GM19240 (cell line): ENCODE data around the gene PXDN.
"Not testable (repeated sequence)": the region's sequence is repeated elsewhere in the genome, so short reads cannot be mapped to it uniquely, and the experiment has no call there.

Source experiments
- DNase-seq: peaks from one replicate; pipeline ENCODE4 v3.0.0; 2011; ENCODE audit warnings: low spot score; ENCODE audit not compliant: insufficient read length

Gene PXDN

GRCh38 chr2:1744446-1745170, at the start of gene PXDN:
TSS of gene PXDN (minus strand) at chr2:1744515. CDS start at chr2:1744455, 60 bp downstream.
- DNase-seq: no peak

GRCh38 chr2:1793868-1794445, 49.6 kb upstream of the PXDN start:
- no peak for DNase-seq

- no peak for DNase-seq
These were observed 48.9 kb upstream of the PXDN start for GRCh38 chr2:1793001-1793867.

GRCh38 chr2:1791685-1792435, 47.5 kb upstream of the PXDN start:
- DNase-seq: no peak

GRCh38 chr2:1791006-1791605, 46.8 kb upstream of the PXDN start:
- no peak for DNase-seq

GRCh38 chr2:1790473-1790872, 46.2 kb upstream of the PXDN start:
- DNase-seq: no peak

- DNase-seq: no peak
These were observed 45.3 kb upstream of the PXDN start for GRCh38 chr2:1789610-1790009.

- DNase-seq: no peak
These were observed 44.2 kb upstream of the PXDN start for GRCh38 chr2:1788478-1788959.

GRCh38 chr2:1787755-1788477, 43.6 kb upstream of the PXDN start:
- DNase-seq: no peak

GRCh38 chr2:1784986-1785617, 40.8 kb upstream of the PXDN start:
- no peak for DNase-seq

- no peak for DNase-seq
These were observed 39.8 kb upstream of the PXDN start for GRCh38 chr2:1784087-1784486.

GRCh38 chr2:1782514-1782913, 38.2 kb upstream of the PXDN start:
- DNase-seq: no peak

- no peak for DNase-seq
These were observed 37.2 kb upstream of the PXDN start for GRCh38 chr2:1781291-1782080.

GRCh38 chr2:1780693-1781092, 36.4 kb upstream of the PXDN start:
- DNase-seq: no peak

GRCh38 chr2:1780054-1780453, 35.7 kb upstream of the PXDN start:
- not testable (repeated sequence) for DNase-seq

GRCh38 chr2:1778566-1778965, 34.3 kb upstream of the PXDN start:
- no peak for DNase-seq

GRCh38 chr2:1777781-1778180, 33.5 kb upstream of the PXDN start:
- no peak for DNase-seq

GRCh38 chr2:1777156-1777555, 32.8 kb upstream of the PXDN start:
- DNase-seq: no peak

- no peak for DNase-seq
These were observed 31.3 kb upstream of the PXDN start for GRCh38 chr2:1775511-1776035.
